Measurements from ENCODE around the gene C12orf76.

GRCh38 chr12:110023059-110023980, 25.0 kb downstream of the C12orf76 start:
- TF ChIP-seq, protein P1, sequence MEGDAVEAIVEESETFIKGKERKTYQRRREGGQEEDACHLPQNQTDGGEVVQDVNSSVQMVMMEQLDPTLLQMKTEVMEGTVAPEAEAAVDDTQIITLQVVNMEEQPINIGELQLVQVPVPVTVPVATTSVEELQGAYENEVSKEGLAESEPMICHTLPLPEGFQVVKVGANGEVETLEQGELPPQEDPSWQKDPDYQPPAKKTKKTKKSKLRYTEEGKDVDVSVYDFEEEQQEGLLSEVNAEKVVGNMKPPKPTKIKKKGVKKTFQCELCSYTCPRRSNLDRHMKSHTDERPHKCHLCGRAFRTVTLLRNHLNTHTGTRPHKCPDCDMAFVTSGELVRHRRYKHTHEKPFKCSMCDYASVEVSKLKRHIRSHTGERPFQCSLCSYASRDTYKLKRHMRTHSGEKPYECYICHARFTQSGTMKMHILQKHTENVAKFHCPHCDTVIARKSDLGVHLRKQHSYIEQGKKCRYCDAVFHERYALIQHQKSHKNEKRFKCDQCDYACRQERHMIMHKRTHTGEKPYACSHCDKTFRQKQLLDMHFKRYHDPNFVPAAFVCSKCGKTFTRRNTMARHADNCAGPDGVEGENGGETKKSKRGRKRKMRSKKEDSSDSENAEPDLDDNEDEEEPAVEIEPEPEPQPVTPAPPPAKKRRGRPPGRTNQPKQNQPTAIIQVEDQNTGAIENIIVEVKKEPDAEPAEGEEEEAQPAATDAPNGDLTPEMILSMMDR (IDR thresholded peaks at IDR 0.05): no peak
- no peak for TF ChIP-seq POLR2A (IDR thresholded peaks at IDR 0.05)

All from tibial nerve (tissue), 3 donors.